NCI-H82 treated with DMSO at 0.1 percent for 48 hours (cell line): ENCODE results near the gene SLIT3.

ENCODE experiments used
- DNase-seq: peaks from one replicate; lab custom pipeline; 2025; ENCODE audit not compliant: unreplicated experiment; lab: John Stamatoyannopoulos, UW

The SLIT3 gene

DNA sequence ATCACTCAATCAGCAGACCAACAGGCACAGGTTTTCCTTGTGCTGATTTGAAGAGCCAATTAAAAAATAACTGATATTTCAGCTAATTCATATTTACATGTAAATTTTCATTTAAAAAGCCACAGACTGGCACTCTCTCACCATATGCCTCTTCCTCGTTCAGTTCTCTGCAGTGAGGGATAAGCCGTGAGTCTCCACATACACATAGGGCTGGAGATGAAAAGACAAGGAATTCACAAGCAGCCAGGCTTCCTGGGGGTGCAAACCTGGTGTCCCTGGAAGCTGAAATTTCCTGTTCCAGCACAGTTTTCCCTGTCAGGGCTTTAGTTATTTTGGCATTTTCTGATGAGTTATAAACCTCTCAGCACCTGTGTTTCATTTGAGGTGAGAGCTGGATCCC is 397.9 kb downstream of the SLIT3 start:
- no peak for DNase-seq

DNA sequence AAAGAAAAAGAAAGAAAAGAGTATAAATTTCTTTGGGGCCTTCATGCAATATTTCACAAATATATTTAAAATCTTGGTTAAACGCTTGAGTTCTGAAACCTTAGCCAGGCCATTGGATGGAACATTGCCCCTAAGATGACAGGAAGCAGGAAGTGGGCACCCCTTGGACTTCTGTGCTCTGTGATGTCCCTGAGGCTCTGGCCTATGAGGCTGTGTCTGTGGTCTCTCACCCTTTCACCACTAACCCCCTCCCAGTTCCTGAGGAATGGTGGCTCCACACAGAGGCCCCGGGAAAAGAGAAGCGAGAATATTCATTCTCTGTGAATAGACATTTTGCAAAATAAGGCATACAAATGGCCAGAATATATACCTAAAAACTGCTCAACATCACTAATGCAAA is 401.3 kb downstream of the SLIT3 start:
- no peak for DNase-seq

DNA sequence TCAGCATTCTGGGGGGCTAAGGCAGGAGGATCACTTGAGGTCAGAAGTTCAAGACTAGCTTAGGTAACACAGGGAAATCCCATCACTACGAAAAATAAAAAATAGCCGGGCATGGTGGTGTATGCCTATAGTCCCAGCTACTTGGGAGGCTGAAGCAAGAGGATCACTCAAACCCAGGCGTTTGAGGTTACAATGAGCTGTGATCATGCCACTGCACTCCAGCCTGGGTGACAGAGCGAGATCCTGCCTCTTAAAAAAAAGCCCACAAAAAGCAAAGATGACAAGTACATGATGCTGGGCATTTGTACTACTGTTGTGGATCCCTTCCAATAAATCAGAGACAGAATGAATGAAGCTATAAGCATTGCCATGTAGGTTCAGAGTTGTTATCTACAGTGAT is 401.7 kb downstream of the SLIT3 start:
- no peak for DNase-seq

DNA sequence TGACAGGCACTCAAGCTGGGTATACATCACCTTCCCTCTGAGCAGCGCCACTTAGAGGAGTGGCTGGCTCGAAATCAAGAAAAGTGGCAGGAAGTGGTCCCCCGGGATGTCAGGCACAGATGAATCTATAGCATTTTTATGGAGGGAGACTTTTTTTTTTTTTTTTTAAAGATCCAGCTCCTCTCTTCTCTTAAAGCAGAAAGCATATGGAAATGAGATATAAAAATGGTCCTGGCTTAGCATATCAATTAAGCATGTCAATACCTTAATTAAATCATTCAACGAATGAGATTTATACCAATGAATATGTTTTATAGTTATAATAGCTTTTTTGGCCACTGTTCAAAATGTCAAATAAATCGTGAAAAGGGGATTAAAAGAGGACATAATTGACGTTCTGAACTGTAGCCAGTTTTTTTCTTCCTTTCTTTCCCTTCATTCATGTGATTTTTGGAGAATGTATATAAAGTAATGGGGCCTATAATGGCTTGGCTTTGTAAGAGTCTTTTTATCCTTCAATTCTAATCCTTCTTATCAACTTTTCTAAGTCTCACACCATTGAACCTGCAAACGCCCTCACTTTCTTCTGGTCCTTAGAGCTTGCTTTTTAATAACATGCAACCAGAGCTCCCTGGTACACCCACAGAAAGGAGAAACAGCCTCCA is 402.6 kb downstream of the SLIT3 start:
- no peak for DNase-seq

DNA sequence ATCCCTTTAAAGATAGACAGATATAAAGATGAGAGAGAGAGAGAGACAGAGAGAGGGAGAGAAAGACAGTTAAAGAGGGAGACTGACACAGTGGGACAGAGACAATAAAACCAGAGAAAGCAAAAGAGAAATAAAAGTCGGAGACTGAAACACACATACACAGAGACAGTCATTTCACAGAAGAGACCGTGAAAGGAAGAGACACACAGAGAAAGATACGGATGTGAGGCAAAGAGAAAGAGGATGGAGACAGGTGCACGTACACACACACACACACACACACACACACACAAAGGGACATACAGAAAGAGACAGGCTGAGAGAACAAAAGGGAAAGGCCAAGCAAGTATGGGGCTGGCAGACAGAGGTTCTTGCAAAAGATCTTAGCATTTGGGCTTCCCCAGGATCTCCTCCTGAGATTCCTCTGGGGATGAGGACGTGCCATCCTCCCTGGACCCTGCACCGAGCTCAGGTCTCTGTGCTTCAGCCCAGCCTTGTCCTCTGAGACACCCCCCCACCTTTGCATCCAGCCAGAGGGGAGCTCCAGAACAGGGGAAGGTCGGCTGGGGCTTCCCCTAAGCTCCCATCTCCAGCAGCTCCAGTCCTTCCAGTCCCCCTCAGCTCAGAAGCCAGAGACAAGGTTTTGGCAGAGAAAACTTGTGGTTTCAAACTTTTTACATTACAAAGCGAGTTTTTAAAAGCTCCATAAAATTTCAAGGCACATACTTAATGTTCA is 403.4 kb downstream of the SLIT3 start:
- no peak for DNase-seq

DNA sequence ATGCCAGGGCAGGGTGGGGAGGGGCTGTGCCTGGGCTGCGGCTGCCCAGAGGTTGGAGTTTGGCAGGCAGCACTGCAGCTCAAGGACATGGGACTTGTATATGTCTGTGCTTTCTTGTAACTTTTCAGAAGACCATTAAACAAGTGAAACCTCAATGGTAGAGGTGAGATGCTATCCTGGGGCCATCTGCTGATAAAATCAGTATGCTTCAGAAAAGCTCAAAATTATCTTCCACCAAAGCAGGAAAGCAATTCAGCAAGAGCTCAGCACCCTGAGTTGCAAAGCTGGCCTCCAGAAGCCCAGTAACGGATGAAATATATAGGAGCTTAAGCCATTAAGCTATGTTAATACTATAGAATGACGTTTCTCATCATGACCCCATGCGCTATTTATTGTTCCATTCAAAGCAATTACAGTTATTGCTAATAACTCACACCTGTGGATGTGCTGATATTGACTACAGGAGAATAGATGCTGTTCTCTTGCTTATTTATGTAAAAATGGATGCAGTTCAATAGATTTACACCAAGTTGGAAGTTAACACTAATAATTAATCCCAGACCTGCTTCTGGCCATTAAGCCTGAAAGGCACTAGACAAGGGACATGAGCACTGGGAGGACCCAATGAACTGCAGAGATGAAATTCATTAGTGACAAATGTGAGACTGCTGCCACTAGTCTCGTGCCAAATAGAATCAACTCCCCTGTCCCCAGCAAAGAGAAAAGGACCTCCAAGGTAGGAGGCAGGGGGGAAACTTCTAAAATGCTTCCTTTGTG is 405.5 kb downstream of the SLIT3 start:
- DNase-seq = no peak

DNA sequence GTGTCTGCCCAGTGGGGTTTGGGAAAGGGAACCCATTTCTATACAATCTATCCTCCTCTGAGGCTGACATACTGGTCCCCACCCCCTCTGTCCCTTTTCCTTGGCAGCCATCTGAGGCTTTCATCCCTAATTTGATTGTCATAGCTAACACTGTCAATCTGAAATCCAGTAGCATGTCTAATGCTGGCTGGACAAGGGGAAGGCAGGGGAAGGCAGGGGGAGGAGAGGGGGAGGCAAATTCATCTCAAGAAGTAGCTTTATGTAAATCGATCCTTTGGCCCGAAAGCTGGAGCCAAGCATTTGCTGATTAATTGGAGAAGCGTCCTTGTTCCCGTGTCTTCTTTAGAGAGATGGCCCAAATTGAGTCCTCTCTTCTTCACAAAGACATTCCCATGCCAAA is 407.7 kb downstream of the SLIT3 start:
- peak; percentile 92 for DNase-seq

DNA sequence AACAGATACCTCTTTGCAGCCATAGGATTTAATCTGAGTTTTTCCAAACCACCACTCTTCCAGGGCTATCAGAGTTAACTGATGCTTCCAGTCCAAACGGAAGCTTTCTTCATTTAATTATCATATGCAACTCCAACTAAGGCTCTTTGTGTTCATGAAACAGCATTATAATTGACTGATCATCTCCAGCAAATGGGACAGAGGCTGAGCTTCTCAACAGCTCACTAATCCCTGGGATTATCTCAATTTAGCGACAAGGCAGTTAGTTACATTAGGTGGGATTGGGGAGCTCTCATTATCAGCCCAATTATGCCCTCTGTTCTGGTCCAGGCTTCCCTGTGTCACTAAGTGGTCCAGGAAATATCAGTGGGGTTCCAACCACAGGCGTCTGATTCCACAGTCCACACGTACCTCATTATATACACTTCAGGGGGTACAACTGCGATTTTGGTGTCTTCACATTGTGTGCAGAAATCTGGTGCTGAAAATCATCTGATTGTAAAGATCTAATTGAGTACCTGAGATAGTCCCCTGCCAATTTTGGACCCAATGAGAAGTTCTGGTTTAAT is 408.2 kb downstream of the SLIT3 start:
- peak; percentile 93 for DNase-seq

DNA sequence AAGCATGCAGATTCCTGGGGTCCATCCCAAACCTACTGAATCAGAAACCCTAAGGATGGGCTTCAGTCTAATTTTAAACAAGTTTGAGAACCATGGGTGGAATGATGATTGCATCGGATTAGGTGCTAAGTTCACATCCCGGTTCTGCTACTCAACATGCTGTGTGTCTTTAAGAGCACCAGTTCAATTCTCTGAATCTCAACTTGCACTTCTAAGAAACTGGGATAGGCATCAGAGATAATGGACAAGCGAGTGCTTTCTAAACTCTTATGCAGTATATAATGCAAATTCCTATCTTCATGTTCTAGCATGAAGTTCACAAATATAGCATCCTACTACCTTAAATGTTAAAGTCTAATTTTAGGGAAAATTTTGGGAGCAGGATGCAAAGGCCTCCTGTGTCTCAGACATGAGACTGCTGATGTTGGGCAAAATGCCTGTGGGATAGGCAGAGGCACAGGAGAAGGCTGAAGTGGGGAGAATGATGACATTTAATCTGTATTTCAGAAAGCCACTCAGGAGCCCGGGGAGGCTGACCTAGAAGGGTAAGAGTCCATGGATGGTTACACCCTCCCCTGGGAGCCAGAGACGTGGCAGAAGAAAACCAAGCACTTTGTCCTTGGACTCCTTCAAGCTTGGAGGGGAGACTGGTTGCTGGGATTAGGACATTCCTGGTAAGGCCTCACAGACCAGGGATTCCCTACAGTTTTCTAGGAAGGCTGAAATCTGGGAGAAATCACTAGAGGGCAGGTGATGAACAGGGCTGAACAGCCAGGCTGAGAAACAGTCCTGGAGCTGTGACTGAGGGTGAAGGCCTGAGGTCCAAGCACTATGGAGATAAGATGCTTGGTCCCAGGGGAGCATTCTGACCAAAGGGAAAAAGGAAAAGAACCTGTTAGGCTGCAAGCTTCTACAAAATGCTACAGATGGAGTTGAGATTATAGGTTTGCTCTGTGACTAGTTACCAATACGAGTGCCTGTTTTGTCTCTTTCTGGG is 409.8 kb downstream of the SLIT3 start:
- no peak for DNase-seq

DNA sequence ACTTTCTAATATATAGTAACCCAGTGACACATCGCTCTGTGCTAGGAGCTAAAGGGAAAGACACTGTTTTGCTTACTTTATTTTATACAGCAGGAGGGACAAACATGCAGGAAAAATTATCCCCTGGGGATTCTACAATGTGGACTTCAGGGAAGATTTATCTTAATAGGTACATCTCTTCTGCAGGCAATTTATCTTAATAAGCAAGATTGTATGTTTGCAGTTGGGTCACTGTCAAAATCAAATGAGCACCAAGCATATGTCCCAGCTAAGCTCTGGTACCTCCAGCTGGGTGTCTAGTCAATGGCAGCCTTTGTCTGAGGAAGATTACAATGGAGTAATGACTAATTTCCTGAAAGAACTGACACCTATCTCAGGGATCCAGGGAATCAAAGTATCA is 411.9 kb downstream of the SLIT3 start:
- no peak for DNase-seq

DNA sequence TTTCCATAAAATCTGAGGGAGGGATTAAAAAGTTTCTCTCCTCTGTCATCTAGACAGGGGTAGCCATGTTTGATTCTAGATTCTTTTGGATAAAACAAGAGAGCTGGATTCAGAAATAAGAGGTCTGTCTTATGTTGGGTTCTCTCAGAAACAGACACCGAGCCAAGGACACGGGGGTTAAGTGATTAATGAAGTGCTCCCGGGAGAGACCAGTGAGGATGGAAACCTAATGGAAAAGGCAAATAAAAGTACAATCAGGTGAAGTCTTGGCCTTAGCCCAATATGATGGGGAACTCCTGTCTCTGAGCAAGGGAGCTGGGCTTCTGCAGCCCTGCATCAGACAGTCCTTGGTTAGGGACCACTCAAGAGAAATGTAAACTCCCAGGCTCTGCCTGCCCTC is 413.0 kb downstream of the SLIT3 start:
- no peak for DNase-seq

DNA sequence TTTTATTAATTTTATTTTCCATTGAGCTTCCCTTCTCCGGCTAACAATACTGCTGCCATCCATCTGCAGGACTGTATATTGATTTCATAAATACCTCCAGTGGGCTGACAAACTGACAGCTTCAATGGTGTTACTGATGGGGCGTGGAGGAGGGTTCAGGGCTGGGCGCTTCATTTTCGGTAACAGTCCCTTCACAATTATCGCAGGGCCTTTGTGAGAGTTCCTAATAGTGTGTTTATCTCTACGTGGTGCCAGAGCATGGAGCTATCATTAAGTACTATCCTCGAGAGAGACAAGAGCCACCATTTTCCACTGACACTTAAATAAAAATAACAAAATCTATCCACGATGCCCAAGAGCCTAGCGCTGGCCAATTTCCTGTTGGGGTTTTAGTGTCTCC is 414.8 kb downstream of the SLIT3 start:
- no peak for DNase-seq

DNA sequence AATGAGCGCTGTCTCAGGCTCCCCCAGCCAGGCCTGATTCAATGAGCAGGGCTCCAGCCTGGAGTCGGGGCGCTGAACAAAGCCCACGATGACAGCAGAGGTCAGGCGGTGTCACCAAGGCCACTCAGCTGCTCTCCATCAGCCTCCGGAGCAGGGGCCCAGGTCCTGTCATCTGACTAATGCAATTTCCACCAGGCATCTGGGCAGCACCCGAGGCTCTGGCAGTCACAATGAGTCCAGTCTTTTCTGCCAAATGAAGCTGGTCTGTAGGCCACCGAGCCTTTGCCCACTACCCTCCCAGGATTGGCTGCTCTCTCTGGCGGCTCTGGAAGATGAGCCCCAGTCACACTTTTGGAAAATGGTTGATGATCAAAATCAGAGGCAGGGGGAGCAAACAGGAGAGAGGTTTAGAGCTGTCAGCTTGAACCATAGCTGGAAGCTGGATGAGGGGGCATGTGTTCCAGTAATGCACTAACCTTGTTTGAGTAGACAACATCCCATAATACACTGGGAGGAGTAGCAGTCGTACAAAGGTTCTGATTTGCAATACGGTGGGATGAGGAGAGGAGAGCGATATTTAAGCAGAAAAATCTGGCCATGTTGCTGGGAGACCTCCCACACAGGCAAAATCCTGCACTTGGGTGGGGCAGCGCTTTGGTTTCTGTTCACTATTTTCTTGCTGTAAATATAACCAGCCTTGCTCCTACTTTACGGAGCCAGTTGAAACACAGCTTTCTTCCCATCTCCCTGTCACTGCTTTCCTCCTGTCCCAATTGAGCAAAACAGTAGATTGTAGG is 415.4 kb downstream of the SLIT3 start:
- DNase-seq = no peak

DNA sequence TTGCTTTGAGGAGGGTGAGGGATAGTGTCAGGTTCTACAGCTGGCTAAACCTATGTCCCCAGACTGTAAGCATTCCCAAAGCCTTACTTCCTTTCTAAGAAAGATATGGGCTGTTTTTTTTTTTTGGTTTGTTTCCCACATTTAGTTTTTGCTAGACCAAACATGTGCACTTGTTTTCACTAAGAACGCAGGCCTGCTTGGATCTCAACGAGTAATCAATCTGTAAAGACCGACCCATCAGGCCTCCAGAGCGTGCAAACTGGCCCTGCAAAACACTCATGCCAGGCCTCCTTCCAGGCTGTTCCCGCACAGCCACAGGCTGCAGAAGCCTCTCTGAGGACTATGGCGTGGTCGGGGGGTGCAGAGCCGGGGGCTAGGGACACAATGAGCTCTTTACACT is 416.9 kb downstream of the SLIT3 start:
- no peak for DNase-seq

DNA sequence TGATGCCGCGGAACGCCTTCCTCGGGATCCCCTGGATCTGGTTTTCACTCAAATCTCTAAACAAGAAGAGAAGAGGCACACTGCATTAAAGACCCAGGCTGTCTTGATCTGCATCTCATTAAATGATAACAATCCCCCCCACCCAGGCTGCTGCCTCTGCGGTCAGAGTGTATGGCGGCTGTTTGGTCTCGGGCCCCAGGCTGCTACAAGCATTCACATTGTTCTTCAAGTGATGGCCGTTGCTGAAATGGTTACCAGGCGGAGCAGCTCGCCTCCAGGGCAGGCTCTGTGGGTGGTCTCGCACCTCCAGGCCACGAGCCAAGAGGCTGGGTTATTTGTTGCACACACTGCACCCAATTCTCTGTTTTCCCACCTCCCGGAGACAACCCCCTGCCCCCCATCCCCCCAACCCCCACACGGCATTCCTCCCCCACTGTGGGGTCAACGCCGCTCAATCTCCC is 417.6 kb downstream of the SLIT3 start:
- DNase-seq = no peak

DNA sequence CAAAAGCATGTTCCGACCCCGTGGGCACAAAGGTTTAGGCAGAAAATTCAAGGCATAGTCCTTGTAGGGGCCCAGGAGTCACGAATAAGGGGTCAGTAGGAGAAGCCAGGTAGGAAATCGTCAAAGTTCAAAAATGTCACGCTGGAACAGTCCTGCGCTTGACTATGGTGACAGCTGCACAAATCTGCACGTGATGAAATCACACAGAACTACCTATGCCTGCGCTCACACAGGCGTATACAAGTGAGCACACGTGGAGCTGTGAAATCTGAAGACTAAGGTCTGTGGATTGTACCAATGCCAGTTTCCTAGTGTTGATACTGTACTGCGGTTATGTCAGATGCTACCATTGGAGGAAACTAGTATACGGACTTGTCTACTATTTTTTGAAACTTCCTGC is 418.7 kb downstream of the SLIT3 start:
- DNase-seq = no peak

DNA sequence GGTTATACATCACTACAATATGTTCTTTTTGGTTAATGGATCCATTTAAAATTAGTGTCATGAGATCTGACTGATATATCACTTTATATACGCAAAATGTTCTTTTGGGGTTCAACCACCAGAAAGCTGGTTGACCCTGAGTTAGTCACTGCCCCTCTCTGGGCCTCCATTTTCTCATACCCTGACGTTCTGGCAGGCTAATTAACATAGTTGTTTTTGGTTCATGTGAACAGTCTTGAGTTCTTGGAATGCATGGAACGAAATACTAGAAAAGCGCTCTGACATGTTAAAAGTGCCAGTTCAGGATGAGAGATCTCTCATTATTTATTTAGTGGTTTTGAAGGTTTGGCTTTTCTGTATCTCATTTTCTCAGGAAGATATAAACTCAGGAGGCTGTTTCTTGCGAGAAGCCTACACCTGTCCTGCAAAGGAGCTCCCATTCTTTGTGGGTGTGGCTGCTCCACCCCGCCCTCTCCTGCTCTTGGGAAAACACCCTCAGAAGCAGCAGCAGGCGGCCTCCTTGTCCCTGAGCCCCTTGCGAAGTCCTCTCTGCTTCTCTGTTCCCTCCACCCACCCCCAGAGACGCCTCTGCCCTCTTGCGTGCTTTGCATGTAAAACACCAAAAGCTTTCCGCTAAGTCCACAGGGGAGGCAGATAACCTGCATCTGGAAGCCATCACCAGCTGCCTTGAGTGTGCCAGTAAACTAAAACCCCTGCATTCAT is 419.4 kb downstream of the SLIT3 start:
- peak; percentile 67 for DNase-seq

DNA sequence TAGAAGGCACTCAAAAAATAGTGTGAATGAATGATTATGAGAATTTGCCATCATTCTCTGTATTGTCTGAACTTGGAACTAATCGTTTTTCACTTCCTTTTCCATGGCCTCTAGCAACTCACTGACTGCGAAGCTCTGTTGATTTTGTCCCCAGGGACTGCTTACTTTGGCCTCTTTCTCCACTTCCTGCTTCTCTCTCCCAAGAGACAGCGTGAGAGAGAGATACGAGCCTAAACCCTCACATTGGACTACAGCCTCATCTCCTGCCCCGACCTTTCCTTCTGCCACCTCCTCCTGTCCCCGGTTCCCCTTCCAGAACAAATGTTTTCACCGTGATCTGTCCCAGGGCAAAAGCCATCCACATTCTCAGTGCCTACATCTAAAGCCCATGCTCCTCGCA is 421.0 kb downstream of the SLIT3 start:
- DNase-seq = no peak

DNA sequence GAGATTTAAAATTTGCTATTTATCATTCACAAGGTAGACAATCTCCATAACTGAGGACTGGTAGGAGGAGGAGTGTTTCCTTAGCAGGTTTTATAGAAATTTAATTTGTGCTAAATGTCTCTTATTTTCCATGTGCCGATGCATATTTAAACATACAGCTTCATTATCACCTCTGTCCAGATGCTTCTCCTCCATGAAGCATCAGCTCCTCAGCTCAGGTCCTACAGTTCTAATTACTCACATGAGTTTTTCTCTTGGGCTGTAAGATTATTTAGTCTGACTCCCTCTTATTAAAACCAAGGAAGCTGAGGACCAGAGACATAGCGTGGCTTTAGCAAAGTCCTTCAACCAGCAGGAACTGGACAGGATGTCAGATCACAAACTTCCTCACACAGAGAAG is 421.6 kb downstream of the SLIT3 start:
- DNase-seq = no peak
